Heart left ventricle (tissue), 16 donors: Measurements from ENCODE around the gene LTC4S. TPM values are rescaled to one million over a fixed set of nuclear protein-coding genes. Genes with fewer than 3 reads are reported as not detected.
"Not testable (repeated sequence)": the region's sequence is repeated elsewhere in the genome, so short reads cannot be mapped to it uniquely, and the experiment has no call there.

Source experiments
- ATAC-seq, 4 donors: fragments of 200-7000 bp; cut with Tn5 transposase; one replicate each; pipeline ENCODE4 v1.9.1; 2020 to 2022; ENCODE audit warnings: moderate library complexity in 4 of 4, mild to moderate bottlenecking in 3 of 4, moderate number of reproducible peaks in 1 of 4
- DNase-seq, 5 donors: peaks; one replicate each; pipeline ENCODE4 v3.0.0-alpha.2; 2020
- H3K27ac ChIP-seq, 12 donors: fragments of 200-600 bp; sonication (generic) in 4 of 12; one replicate each; pipeline versions ENCODE4 v1.5.0 to v1.8.0; 2016 to 2022; ENCODE audit warnings: mild to moderate bottlenecking in 2 of 12
- H3K27me3 ChIP-seq, 9 donors: fragments of 200-600 bp; sonication (generic) in 2 of 9; one replicate each; pipeline versions ENCODE4 v1.5.1 to v1.8.0; 2016 to 2022; ENCODE audit warnings: mild to moderate bottlenecking in 3 of 9
- H3K36me3 ChIP-seq, 9 donors: fragments of 200-600 bp; sonication (generic) in 2 of 9; one replicate each; pipeline versions ENCODE4 v1.5.0 to v1.8.0; 2018 to 2022; ENCODE audit warnings: mild to moderate bottlenecking in 2 of 9
- H3K4me1 ChIP-seq, 12 donors: fragments of 200-600 bp; sonication (generic) in 4 of 12; one replicate each; pipeline versions ENCODE4 v1.5.0 to v1.8.0; 2016 to 2022; ENCODE audit warnings: mild to moderate bottlenecking in 3 of 12
- H3K4me3 ChIP-seq, 12 donors: fragments of 200-600 bp; sonication (generic) in 4 of 12; one replicate each; pipeline versions ENCODE4 v1.5.0 to v1.8.0; 2017 to 2022; ENCODE audit warnings: mild to moderate bottlenecking in 9 of 12, moderate library complexity in 4 of 12
- H3K9me3 ChIP-seq, 12 donors: fragments of 200-600 bp; sonication (generic) in 4 of 12; one replicate each; pipeline versions ENCODE4 v1.5.0 to v1.8.0; 2016 to 2022; ENCODE audit warnings: mild to moderate bottlenecking in 1 of 12
- POLR2A ChIP-seq, 2 donors: fragments of 450-650 bp; IDR thresholded peaks; one replicate each; pipeline ENCODE4 v1.6.1; 2017; ENCODE audit warnings: antibody characterized with exemption in 2 of 2, mild to moderate bottlenecking in 2 of 2, moderate library complexity in 2 of 2
- WGBS, 4 donors: extraction: QIAGEN DNeasy Blood & Tissue Kit in 2 of 4; methylation state at CpG; one replicate each; pipeline versions ENCODE4 v1.1.5 to v1.1.7; 2013 to 2018; 5-methylcytosine and 5-hydroxymethylcytosine counted together
- intact Hi-C, 10 donors: fragments of 100-400 bp; cut with DNase I; formaldehyde crosslinking; loops; one replicate each; pipeline versions ENCODE4 v1.11.1 to v1.14.2; 2022
- polyA plus RNA-seq, 2 donors: library from polyadenylated mRNA; stranded (reverse); fragments of 200-250 nt; gene quantifications; one replicate each; pipeline ENCODE4 v1.2.3, GENCODE V29; 2013
- total RNA-seq, 9 donors: library from RNA; depleted of rRNA in 2 of 9; stranded (reverse); fragments of >200 nt in 2 of 9; fragmentation: NEBNext Ultra II Directional in 3 of 9; extraction: Animal tissue kit (Norgen Biotek cat#: 25700) in 3 of 9; gene quantifications; one replicate each; pipeline versions ENCODE4 v1.1.0 to v1.2.4, GENCODE V29; 2016 to 2023
- TF ChIP-seq, protein P1 (sequence below), 12 donors: fragments of 200-600 bp; sonication (generic) in 4 of 12; IDR thresholded peaks; one replicate each; pipeline versions ENCODE4 v1.5.0 to v1.8.0; 2018 to 2022; ENCODE audit warnings: antibody characterized with exemption in 12 of 12, mild to moderate bottlenecking in 5 of 12
- donor health status: ischemic (EF 13 %, LVEDD 7.1; RV severe dilation, severe dysfunction).
- donor health status: healthy with polysubstance abuse.
- donor health status: DM: no; HTN: yes; CAD: no.
- donor health status: DM: no; HTN: no; CAD: no.
- donor health status: ischemic (EF 25% LVEDD 6.9; RV normal size, moderate dysfunction).
- donor health status: ischemic (EF 25% LVEDD 5.7; RV mildly dilated, moderate dysfunction).
- donor health status: healthy.
- donor health status: DM: yes; HTN: yes; CAD: no.
- donor health status: ischemic (EF 35%, LVEDD 5.7; RV mildly dilated, moderate dysfunction).
- donor health status: nonischemic (EF 11% LVEDD 7.7; RV severe dilation, severe dysfunction).
- donor health status: DM: yes; HTN: yes; CAD: no.
- donor health status: PGD.
- donor health status: ischemic (EF 29% LVEDD 5.4; RV normal size, mild dysfunction).
- donor health status: nonischemic (EF 23%, LVEDD 6.1; RV moderate dilation, normal function).

LTC4S gene
- total and polyA plus RNA-seq, 11 donors, result 3.3 to 16.7 (median 9.5) TPM

DNA sequence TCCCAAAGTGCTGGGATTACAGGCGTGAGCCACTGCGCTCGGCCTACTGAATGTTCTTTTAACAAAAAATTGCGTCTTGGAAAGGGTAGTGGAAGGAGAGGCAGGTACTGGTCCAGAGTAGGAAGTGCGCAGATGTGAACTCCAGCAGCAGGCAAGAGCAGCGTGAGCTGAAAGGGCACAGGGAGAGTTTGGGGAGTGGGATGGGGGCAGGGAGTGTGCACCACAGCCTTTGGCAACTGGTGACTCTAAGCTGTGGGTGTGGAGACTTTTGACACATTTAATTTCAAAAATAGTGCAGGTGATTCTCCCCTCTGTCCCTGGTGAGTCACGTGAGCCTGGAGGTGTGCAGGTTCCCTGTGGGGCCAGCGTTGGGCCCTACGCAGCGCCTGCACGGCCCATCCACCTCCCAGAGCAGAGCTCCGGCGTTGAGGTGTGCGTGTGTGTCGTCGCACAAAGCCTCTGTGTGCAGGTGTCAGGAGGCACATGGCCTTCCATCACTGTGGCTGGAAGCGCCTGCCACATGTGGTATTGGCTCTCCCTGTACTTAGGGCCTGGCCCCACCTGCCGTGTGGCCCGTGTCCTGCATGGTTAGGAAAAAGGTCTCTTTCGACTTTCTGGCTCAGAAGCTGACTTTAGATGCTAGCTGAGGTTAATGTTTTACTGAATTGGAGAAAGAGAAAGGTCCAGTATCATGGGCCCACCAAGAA lies 38.4 kb downstream of the LTC4S start:
- TF ChIP-seq, protein P1, sequence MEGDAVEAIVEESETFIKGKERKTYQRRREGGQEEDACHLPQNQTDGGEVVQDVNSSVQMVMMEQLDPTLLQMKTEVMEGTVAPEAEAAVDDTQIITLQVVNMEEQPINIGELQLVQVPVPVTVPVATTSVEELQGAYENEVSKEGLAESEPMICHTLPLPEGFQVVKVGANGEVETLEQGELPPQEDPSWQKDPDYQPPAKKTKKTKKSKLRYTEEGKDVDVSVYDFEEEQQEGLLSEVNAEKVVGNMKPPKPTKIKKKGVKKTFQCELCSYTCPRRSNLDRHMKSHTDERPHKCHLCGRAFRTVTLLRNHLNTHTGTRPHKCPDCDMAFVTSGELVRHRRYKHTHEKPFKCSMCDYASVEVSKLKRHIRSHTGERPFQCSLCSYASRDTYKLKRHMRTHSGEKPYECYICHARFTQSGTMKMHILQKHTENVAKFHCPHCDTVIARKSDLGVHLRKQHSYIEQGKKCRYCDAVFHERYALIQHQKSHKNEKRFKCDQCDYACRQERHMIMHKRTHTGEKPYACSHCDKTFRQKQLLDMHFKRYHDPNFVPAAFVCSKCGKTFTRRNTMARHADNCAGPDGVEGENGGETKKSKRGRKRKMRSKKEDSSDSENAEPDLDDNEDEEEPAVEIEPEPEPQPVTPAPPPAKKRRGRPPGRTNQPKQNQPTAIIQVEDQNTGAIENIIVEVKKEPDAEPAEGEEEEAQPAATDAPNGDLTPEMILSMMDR (IDR thresholded peaks at IDR 0.05), result no peak
- TF ChIP-seq POLR2A (IDR thresholded peaks at IDR 0.05), result no peak
- DNase-seq, result no peak
- no peak for ATAC-seq
- H3K27me3 ChIP-seq, result no peaks in the 10 kb centered on the region
- 92 to 94% (median 93%) methylated on average over 16 to 20 of the region's 20 CpGs for WGBS, 4 donors
- no peaks in the 10 kb centered on the region for H3K9me3 ChIP-seq
- no peak overlapping the region for H3K27ac ChIP-seq
- peaks cover 0 to 96% (median 90%) of the 10 kb centered on the region in 9 donors for H3K36me3 ChIP-seq
- no peak overlapping the region for H3K4me3 ChIP-seq
- peaks cover 0 to 34% (median 16%) of the 10 kb centered on the region in 12 donors for H3K4me1 ChIP-seq
- intact Hi-C loops, result no loop called here

DNA sequence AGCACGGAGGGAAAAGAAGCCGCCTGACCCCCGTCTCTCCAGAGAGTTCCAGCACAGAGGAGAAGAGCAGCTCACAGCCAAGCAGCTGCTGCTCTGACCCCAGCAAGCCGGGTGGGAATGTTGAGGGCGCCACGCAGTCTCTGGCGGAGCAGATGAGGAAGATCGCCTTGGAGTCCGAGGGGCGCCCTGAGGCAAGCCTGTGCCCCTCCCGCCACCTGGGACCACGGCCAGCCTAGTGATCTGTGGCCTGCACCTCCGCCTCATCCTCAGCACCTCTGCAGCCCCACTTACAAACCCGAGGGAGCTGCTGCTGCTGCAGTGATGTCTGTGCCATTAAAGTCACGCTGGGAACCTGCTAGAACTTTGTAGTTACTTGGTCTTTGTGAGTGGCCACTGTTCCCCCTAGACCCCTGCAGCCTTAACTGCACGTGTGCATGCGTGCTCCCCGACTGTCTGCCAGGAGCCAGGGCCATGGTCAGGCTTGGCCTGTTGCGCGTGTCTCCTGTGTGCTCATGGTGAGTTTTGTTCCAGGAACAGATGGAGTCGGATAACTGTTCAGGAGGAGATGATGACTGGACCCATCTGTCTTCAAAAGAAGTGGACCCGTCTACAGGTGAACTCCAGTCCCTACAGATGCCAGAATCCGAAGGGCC lies 39.4 kb downstream of the LTC4S start:
- TF ChIP-seq POLR2A (IDR thresholded peaks at IDR 0.05), result no peak
- TF ChIP-seq, protein P1 (IDR thresholded peaks at IDR 0.05), result no peak
- Histone ChIP-seq H3K27ac (peak overlapping the region in 1 of 12 donors; percentile 27), H3K36me3 (peaks cover 0 to 96% (median 90%) of the 10 kb centered on the region in 9 donors), H3K27me3 (no peaks in the 10 kb centered on the region), H3K4me1 (peaks cover 0 to 28% (median 8%) of the 10 kb centered on the region in 12 donors), H3K9me3 (no peaks in the 10 kb centered on the region), H3K4me3 (no peak overlapping the region)
- intact Hi-C loops, result no loop called here
- DNase-seq (no peak), ATAC-seq (no peak)
- 85 to 88% (median 87%) methylated on average over 13 to 23 of the region's 23 CpGs for WGBS, 4 donors

DNA sequence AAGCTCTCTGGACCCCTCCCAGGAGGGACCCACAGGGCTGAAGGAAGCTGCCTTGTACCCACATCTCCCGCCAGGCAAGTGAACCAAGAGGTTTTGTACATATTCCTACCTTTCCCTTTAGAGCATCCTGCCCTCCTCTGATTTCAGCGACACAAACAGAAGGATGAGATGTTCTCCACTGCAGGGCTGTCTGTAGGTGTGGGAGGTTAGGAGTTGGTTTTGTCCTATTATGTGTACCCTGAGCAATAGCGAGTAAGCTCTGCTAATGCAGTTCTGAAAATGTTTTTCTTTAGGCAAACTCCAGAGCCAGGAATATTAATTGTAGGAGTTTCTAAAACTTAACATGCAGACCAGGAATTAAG lies 39.9 kb downstream of the LTC4S start:
- Histone ChIP-seq H3K9me3 (no peaks in the 10 kb centered on the region), H3K27me3 (no peaks in the 10 kb centered on the region), H3K36me3 (peaks cover 0 to 96% (median 90%) of the 10 kb centered on the region in 9 donors), H3K27ac (peak overlapping the region in 1 of 12 donors; percentile 27), H3K4me3 (no peak overlapping the region), H3K4me1 (peaks cover 0 to 23% (median 6%) of the 10 kb centered on the region in 12 donors)
- DNase-seq (no peak), ATAC-seq (no peak)
- WGBS, 4 donors, result 96 to 99% (median 98%) methylated on average over 3 of the region's 3 CpGs
- TF ChIP-seq POLR2A (IDR thresholded peaks at IDR 0.05), result no peak
- TF ChIP-seq, protein P1 (IDR thresholded peaks at IDR 0.05), result no peak
- intact Hi-C loops, result no loop called here

DNA sequence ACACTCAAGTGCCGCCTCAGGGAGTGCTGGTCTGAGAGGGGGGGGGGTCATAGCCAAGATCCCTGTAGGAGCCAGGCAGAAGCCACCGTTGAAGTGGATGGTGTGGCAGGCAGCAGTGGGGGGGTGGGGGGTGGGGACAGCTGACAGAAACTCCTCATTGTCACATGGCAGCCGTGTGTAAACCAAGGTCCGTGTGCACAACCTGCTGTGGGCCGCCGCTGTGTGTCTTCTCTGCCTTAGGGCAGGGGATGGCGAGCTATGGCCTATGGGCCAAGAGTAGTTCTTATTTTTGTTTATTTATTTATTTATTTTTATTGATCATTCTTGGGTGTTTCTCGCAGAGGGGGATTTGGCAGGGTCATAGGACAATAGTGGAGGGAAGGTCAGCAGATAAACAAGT lies 40.3 kb downstream of the LTC4S start:
- peaks cover 0 to 94% (median 90%) of the 10 kb centered on the region in 9 donors for H3K36me3 ChIP-seq
- intact Hi-C loops, result no loop called here
- TF ChIP-seq, protein P1 (IDR thresholded peaks at IDR 0.05), result no peak
- no peak for TF ChIP-seq POLR2A (IDR thresholded peaks at IDR 0.05)
- WGBS, 4 donors, result 79 to 93% (median 85%) methylated on average over 7 to 8 of the region's 8 CpGs
- no peak for ATAC-seq
- no peaks in the 10 kb centered on the region for H3K9me3 ChIP-seq
- DNase-seq, result no peak
- peaks cover 0 to 19% (median 4%) of the 10 kb centered on the region in 12 donors for H3K4me1 ChIP-seq
- no peak overlapping the region for H3K27ac ChIP-seq
- H3K27me3 ChIP-seq, result no peaks in the 10 kb centered on the region
- H3K4me3 ChIP-seq, result no peak overlapping the region

DNA sequence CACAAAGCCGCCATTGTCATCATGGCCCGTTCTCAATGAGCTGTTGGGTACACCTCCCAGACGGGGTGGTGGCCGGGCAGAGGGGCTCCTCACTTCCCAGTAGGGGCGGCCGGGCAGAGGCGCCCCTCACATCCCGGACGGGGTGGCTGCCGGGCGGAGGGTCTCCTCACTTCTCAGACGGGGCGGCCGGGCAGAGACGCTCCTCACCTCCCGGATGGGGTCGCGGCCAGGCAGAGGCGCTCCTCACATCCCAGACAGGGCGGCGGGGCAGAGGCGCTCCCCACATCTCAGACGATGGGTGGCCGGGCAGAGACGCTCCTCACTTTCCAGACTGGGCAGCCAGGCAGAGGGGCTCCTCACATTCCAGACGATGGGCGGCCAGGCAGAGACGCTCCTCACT lies 41.1 kb downstream of the LTC4S start:
- Histone ChIP-seq H3K36me3 (peaks cover 0 to 94% (median 85%) of the 10 kb centered on the region in 9 donors), H3K4me1 (peaks cover 0 to 19% (median 4%) of the 10 kb centered on the region in 12 donors)
- H3K9me3 ChIP-seq, H3K27ac ChIP-seq, DNase-seq, ATAC-seq, H3K27me3 ChIP-seq, H3K4me3 ChIP-seq, intact Hi-C loops: not testable (repeated sequence)
- WGBS, 4 donors, result 91 to 98% (median 93%) methylated on average over 9 to 28 of the region's 28 CpGs
